HG02884 (cell line): ENCODE measurements around the gene TMTC4.
A peak's percentile ranks its signal among the peaks of the same experiment; 100 is the strongest.
"Not testable (repeated sequence)": the region's sequence is repeated elsewhere in the genome, so short reads cannot be mapped to it uniquely, and the experiment has no call there.

Experiments
- ATAC-seq: cut with Tn5 transposase; IDR thresholded peaks from one replicate; pipeline ENCODE4 v1.9.1; 2021; ENCODE audit warnings: mild to moderate bottlenecking, moderate library complexity; ENCODE audit not compliant: unreplicated experiment

The TMTC4 gene

GRCh38 chr13:100594255-100594654 lies 80.3 kb downstream of the TMTC4 start:
- ATAC-seq, result no peak

- no peak for ATAC-seq
These were observed 85.3 kb downstream of the TMTC4 start for GRCh38 chr13:100589178-100589725.

- peak; percentile 95 for ATAC-seq
These were observed 86.0 kb downstream of the TMTC4 start, which contains the start of gene GGACT for GRCh38 chr13:100588331-100589177. Gene GGACT, minus strand, starts transcription at chr13:100588789. Its CDS starts 56,198 bp downstream, at chr13:100532591.

GRCh38 chr13:100584896-100585295 lies 89.7 kb downstream of the TMTC4 start:
- ATAC-seq, result no peak

GRCh38 chr13:100581504-100581903 lies 93.1 kb downstream of the TMTC4 start:
- ATAC-seq, result no peak

GRCh38 chr13:100581030-100581429 lies 93.6 kb downstream of the TMTC4 start:
- ATAC-seq, result no peak

GRCh38 chr13:100580045-100580444 lies 94.5 kb downstream of the TMTC4 start:
- ATAC-seq, result no peak

GRCh38 chr13:100577239-100577638 lies 97.4 kb downstream of the TMTC4 start:
- not testable (repeated sequence) for ATAC-seq

GRCh38 chr13:100573121-100573520 lies 101.5 kb downstream of the TMTC4 start:
- ATAC-seq, result peak; percentile 99

- ATAC-seq, result no peak
These were observed 108.1 kb downstream of the TMTC4 start for GRCh38 chr13:100566543-100566942.

- no peak for ATAC-seq
These were observed 109.3 kb downstream of the TMTC4 start for GRCh38 chr13:100565286-100565685.

- no peak for ATAC-seq
These were observed 110.0 kb downstream of the TMTC4 start for GRCh38 chr13:100564444-100565223.

GRCh38 chr13:100563779-100564178 lies 110.8 kb downstream of the TMTC4 start:
- no peak for ATAC-seq

GRCh38 chr13:100561599-100562204 lies 112.9 kb downstream of the TMTC4 start:
- no peak for ATAC-seq

GRCh38 chr13:100561158-100561499 lies 113.5 kb downstream of the TMTC4 start:
- no peak for ATAC-seq

- no peak for ATAC-seq
These were observed 114.0 kb downstream of the TMTC4 start for GRCh38 chr13:100560498-100561157.

- no peak for ATAC-seq
These were observed 114.7 kb downstream of the TMTC4 start for GRCh38 chr13:100559886-100560285.
